Measurements from ENCODE around the gene UQCC2.

Gene UQCC2

DNA sequence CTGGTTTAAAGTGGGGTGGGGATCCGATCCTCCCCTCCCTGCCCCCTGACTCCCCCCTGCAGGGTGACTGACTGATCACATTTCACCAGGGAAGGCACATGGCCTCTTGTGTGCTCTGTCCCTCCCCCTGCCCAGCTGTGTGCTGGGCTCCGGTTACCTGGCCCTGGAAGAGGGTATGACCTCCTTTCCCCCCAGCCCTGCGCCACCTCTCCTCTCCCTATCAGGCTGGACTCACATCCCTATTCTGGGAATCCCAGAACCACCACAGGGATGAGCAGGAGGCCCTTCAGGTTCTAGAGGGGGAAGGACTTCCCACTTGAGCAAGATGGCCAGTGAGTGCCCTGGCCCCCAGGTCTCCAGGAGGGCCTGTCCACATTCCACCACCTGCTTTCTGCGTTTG, 37.3 kb upstream of the UQCC2 start:
- no peak overlapping the region for H3K27ac ChIP-seq (ENCODE audit: low read depth, low read length)
- H4K20me1 ChIP-seq (ENCODE audit: control insufficient read depth, insufficient read depth, low read depth, low read length): no peaks in the 10 kb centered on the region
- H3K79me2 ChIP-seq (ENCODE audit: control insufficient read depth, low read length): no peaks in the 10 kb centered on the region
- H3F3A ChIP-seq (ENCODE audit: control insufficient read depth, insufficient read depth): no peaks in the 10 kb centered on the region
- peaks cover 16% of the 10 kb centered on the region for H3K27me3 ChIP-seq (ENCODE audit: control insufficient read depth, low read length)
- no peaks in the 10 kb centered on the region for H3K9me3 ChIP-seq (ENCODE audit: control insufficient read depth, insufficient read depth, low read length)
- H3K4me3 ChIP-seq (ENCODE audit: low read length): no peak overlapping the region
- H3K36me3 ChIP-seq (ENCODE audit: control insufficient read depth, low read length): no peaks in the 10 kb centered on the region
- no peaks in the 10 kb centered on the region for H3K4me1 ChIP-seq (ENCODE audit: control insufficient read depth, low read length)
- no peaks in the 10 kb centered on the region for H3K9me2 ChIP-seq (replicated peaks; ENCODE audit: control insufficient read depth, low read length)
- TF ChIP-seq, protein P1, sequence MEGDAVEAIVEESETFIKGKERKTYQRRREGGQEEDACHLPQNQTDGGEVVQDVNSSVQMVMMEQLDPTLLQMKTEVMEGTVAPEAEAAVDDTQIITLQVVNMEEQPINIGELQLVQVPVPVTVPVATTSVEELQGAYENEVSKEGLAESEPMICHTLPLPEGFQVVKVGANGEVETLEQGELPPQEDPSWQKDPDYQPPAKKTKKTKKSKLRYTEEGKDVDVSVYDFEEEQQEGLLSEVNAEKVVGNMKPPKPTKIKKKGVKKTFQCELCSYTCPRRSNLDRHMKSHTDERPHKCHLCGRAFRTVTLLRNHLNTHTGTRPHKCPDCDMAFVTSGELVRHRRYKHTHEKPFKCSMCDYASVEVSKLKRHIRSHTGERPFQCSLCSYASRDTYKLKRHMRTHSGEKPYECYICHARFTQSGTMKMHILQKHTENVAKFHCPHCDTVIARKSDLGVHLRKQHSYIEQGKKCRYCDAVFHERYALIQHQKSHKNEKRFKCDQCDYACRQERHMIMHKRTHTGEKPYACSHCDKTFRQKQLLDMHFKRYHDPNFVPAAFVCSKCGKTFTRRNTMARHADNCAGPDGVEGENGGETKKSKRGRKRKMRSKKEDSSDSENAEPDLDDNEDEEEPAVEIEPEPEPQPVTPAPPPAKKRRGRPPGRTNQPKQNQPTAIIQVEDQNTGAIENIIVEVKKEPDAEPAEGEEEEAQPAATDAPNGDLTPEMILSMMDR (IDR thresholded peaks at IDR 0.05; ENCODE audit: low read depth, low read length, poor library complexity, severe bottlenecking): no peak
- no peak for TF ChIP-seq EZH2phosphoT487 (IDR thresholded peaks at IDR 0.05; ENCODE audit: borderline replicate concordance, low read length)
- no peak overlapping the region for H3K4me2 ChIP-seq (ENCODE audit: low read length)

DNA sequence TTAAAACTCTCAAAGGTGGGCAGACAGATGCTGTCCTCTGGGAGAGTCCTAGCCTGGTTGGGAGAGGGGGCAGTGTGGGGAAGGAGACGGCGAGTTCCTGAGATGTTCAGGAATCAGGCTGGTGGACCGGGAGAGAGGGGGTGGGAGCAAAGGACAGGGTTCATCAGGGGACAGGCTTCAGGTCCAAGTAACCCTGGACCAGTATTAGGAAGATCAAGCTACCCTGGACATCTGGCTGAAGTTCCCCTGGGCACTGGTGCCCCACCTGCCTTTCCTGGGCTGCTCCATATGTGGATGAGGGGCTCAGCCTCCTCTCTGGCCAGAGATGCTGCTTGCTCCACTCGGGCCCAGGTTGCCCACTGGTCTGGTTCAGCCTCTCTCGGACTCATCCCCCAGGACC, 36.3 kb upstream of the UQCC2 start:
- Histone ChIP-seq H3F3A (ENCODE audit: control insufficient read depth, insufficient read depth) (no peaks in the 10 kb centered on the region), H4K20me1 (ENCODE audit: control insufficient read depth, insufficient read depth, low read depth, low read length) (no peaks in the 10 kb centered on the region), H3K79me2 (ENCODE audit: control insufficient read depth, low read length) (no peaks in the 10 kb centered on the region), H3K4me3 (ENCODE audit: low read length) (no peak overlapping the region), H3K27ac (ENCODE audit: low read depth, low read length) (no peak overlapping the region), H3K9me2 (replicated peaks; ENCODE audit: control insufficient read depth, low read length) (no peaks in the 10 kb centered on the region), H3K4me2 (ENCODE audit: low read length) (no peak overlapping the region), H3K9me3 (ENCODE audit: control insufficient read depth, insufficient read depth, low read length) (no peaks in the 10 kb centered on the region), H3K27me3 (ENCODE audit: control insufficient read depth, low read length) (peaks cover 25% of the 10 kb centered on the region), H3K4me1 (ENCODE audit: control insufficient read depth, low read length) (no peaks in the 10 kb centered on the region), H3K36me3 (ENCODE audit: control insufficient read depth, low read length) (no peaks in the 10 kb centered on the region)
- TF ChIP-seq EZH2phosphoT487 (IDR thresholded peaks at IDR 0.05; ENCODE audit: borderline replicate concordance, low read length): no peak
- TF ChIP-seq, protein P1 (IDR thresholded peaks at IDR 0.05; ENCODE audit: low read depth, low read length, poor library complexity, severe bottlenecking): no peak

DNA sequence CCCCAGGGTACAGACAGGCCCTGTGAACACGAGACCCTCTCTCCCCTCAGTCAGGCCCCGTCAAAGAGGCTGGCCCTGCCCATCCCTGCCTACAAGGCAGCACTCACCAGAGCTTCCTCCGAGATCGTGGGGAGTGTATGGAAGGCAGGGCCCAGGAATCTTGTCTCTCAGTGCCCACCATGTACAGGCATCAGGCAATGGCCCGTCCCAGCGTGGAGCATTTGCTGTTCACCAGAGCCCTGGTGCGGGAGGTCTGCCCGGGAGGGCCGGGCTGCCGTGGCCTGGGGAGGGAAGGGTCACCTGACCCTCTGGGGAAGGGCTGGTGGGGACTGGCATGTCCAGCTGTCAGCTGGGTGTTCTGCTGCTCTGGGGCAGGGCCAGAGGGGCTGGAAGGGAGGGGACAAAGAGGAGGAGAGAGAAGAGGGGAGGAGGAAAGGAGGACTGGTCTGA, 35.2 kb upstream of the UQCC2 start, which contains the start of gene IP6K3:
Gene IP6K3, minus strand, starts transcription at position 255 of the 450 bp plus-strand sequence. CDS start 11,429 bp downstream, outside the sequence.
- H3K36me3 ChIP-seq (ENCODE audit: control insufficient read depth, low read length): no peaks in the 10 kb centered on the region
- TF ChIP-seq, protein P1 (IDR thresholded peaks at IDR 0.05; ENCODE audit: low read depth, low read length, poor library complexity, severe bottlenecking): no peak
- TF ChIP-seq EZH2phosphoT487 (IDR thresholded peaks at IDR 0.05; ENCODE audit: borderline replicate concordance, low read length): no peak
- H3K4me2 ChIP-seq (ENCODE audit: low read length): no peak within 1 kb of the TSS
- no peaks in the 10 kb centered on the region for H3F3A ChIP-seq (ENCODE audit: control insufficient read depth, insufficient read depth)
- H3K27ac ChIP-seq (ENCODE audit: low read depth, low read length): no peak within 1 kb of the TSS
- H3K9me2 ChIP-seq (replicated peaks; ENCODE audit: control insufficient read depth, low read length): no peaks in the 10 kb centered on the region
- H4K20me1 ChIP-seq (ENCODE audit: control insufficient read depth, insufficient read depth, low read depth, low read length): no peaks in the 10 kb centered on the region
- H3K4me1 ChIP-seq (ENCODE audit: control insufficient read depth, low read length): no peaks in the 10 kb centered on the region
- no peaks in the 10 kb centered on the region for H3K79me2 ChIP-seq (ENCODE audit: control insufficient read depth, low read length)
- peaks cover 35% of the 10 kb centered on the region for H3K27me3 ChIP-seq (ENCODE audit: control insufficient read depth, low read length)
- no peak within 1 kb of the TSS for H3K4me3 ChIP-seq (ENCODE audit: low read length)
- no peaks in the 10 kb centered on the region for H3K9me3 ChIP-seq (ENCODE audit: control insufficient read depth, insufficient read depth, low read length)
